ENCODE measurements around the gene RGL4.
"Not testable (repeated sequence)": the region's sequence is repeated elsewhere in the genome, so short reads cannot be mapped to it uniquely, and the experiment has no call there.

Gene RGL4

DNA sequence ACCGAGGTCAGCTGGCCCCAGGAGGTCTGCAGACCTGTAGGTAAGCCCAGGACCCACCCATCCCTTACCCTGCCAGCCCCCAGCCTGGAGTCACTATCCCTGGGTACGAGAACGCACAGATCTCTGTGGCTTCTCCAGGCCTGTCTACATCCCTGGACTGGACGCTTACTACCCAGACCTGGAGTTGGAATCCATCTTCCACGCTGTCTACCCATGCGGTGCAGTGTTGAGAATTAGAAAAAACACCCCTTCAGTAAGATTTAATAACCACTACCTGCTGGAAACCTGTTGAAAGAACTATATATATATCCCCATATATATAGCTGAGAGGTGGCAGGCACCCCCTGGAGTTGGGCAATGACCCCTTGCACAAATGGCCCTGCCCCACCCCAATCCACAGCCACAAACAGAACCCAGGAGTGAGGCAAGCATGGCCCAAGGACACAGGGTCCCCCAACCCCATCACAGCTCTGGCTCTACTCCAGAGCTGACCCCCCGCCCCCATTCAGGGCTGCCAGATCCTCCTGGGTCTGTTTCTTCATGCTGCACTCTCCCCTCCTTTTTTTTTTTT lies 17.7 kb upstream of the RGL4 start:
- Histone ChIP-seq H3K27ac (no peak overlapping the region), H3K4me2 (no peak overlapping the region), H3K36me3 (peaks cover 63% of the 10 kb centered on the region), H3K9me3 (no peaks in the 10 kb centered on the region; the same call in 1 of the 2 replicates), H4K20me1 (no peaks in the 10 kb centered on the region), H3K27me3 (no peaks in the 10 kb centered on the region), H3K4me3 (no peak overlapping the region), H3K9ac (no peak overlapping the region), H3K4me1 (peaks cover 23% of the 10 kb centered on the region)
- TF ChIP-seq Cebpa-rat (IDR thresholded peaks at IDR 0.05) = no peak

DNA sequence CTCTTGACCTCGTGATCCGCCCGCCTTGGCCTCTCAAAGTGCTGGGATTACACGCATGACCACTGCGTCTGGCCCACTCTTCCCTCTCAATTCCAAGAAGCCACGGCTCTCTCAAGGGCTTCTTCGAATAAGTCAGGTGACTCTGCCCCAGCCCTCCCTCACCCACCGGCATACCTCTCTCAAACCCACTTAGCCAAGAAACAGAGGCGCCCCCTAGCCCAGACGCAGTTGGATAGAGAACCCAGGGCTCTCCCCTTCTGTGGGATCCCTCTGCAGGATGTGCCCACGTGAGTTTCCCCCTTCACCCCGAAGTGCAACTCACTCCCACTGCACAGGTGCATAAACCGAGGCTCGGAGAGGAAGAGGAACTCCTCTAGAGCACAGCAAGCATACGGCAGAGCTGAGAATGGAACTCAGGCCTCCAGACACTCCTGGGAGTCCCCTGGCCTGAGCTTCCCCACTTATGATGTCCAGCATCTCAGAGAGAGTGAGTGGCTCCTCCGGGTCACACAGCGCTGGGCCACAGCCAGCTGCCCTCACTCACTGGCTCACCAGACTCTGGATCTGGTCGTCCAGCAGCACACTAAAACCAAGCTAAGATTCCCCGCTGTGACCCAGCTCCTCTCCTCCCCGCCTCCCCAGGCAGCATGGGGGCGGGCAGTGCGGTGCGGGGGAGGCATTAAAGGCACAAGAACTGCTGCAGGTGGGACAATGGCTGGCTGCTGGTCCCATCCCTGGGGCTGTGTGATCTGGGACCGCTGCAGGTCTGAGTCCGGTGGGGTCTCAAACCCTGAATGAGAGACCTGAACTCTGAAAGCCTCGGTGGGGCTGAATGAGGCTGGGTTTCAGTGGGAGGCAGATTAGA lies 16.8 kb upstream of the RGL4 start:
- H3K27me3 ChIP-seq = no peaks in the 10 kb centered on the region
- H3K4me3 ChIP-seq = no peak overlapping the region
- TF ChIP-seq Cebpa-rat (IDR thresholded peaks at IDR 0.05) = no peak
- no peaks in the 10 kb centered on the region; the same call in 1 of the 2 replicates for H3K9me3 ChIP-seq
- H3K27ac ChIP-seq = no peak overlapping the region
- no peak overlapping the region for H3K9ac ChIP-seq
- H3K4me2 ChIP-seq = no peak overlapping the region
- H3K36me3 ChIP-seq = peaks cover 60% of the 10 kb centered on the region
- H4K20me1 ChIP-seq = no peaks in the 10 kb centered on the region
- H3K4me1 ChIP-seq = peaks cover 23% of the 10 kb centered on the region

DNA sequence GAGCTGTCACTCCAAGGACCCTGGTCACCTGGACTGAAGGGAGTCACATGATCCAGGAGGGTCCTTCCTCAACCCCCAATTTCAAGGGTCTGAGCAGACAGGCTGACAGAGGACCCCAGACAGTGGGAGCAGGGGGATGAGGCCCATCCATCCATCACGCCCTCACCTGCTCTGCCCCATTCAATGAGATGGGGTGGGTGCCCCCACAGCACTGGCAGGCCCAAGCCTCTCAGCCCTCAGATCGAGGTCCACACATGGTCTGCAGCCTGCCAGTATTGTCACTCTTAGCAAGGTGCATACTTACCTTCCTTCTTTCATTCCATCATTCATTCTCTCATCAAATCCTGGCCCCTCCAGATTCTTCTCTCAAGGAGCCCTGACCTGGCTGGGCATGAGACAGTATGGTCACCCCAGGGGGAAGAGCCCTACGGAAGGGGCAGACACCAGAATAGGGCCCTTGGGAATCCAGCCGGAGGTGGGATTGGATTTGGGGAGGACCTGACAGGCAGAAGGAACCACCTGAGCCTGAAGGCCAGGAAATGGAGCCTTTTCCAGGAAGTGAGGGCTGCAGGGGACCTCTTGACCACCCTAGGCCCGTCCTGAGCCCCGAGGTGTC lies 15.8 kb upstream of the RGL4 start:
- not testable (repeated sequence) for H3K4me2 ChIP-seq, H3K9me3 ChIP-seq, H3K9ac ChIP-seq, H3K27me3 ChIP-seq, H4K20me1 ChIP-seq, H3K4me3 ChIP-seq
- Histone ChIP-seq H3K4me1 (peaks cover 27% of the 10 kb centered on the region), H3K36me3 (peaks cover 59% of the 10 kb centered on the region), H3K27ac (0 out of 2 replicates have a peak overlapping the region, but pooled peaks have one; percentile 53)

DNA sequence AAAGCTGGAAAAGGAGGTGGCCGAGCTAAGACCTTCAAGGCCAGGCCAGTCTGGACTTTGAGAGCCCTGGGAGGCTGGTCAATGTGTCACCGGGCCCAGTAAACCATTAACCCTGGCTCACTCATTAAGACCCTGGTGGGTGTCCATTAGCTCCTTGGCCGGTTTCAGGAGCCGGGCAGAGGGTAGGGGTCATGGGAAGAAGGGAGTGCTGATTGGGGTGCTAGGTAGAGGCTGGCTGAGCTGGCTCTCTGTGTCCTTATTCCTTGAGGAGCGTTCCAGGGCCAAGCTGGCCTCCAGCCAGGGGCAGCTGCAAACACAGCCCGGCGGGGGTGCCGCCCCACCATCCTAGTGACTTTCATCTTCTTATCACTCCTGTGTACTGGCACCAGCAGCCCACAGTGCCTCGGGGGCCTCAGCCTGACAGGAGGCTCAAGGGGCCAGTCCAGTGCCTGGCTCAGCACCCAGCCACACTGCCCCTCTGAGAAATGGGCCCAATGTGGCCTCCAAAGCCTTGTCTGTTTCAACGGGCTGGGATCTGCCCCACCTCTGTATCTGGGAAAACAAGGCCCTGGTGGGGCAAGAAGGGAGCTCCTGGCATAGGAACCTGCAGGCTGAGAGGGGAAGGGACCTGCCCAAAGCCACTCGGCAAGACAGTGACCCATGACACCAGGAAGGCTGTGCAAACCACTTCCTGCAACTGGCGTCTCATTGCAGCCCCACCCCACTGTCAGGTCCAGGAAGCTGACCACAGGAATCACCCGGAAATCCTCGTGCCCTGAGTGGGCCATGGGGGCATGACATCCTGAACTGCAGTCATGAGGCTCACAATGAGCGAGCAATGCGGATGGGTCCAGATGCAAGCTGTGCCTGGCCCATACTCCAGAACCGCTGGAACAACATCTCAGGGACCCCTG lies 15.1 kb upstream of the RGL4 start:
- H3K4me2 ChIP-seq = peak overlapping the region; percentile 60
- H3K36me3 ChIP-seq = peaks cover 59% of the 10 kb centered on the region
- H3K9me3 ChIP-seq = no peaks in the 10 kb centered on the region
- no peaks in the 10 kb centered on the region for H3K27me3 ChIP-seq
- H3K4me3 ChIP-seq = no peak overlapping the region
- peaks cover 29% of the 10 kb centered on the region for H3K4me1 ChIP-seq
- 0 out of 2 replicates have a peak overlapping the region, but pooled peaks have one; percentile 6 for H3K9ac ChIP-seq
- no peaks in the 10 kb centered on the region for H4K20me1 ChIP-seq
- peak overlapping the region; percentile 53 for H3K27ac ChIP-seq
- no peak for TF ChIP-seq Cebpa-rat (IDR thresholded peaks at IDR 0.05)

DNA sequence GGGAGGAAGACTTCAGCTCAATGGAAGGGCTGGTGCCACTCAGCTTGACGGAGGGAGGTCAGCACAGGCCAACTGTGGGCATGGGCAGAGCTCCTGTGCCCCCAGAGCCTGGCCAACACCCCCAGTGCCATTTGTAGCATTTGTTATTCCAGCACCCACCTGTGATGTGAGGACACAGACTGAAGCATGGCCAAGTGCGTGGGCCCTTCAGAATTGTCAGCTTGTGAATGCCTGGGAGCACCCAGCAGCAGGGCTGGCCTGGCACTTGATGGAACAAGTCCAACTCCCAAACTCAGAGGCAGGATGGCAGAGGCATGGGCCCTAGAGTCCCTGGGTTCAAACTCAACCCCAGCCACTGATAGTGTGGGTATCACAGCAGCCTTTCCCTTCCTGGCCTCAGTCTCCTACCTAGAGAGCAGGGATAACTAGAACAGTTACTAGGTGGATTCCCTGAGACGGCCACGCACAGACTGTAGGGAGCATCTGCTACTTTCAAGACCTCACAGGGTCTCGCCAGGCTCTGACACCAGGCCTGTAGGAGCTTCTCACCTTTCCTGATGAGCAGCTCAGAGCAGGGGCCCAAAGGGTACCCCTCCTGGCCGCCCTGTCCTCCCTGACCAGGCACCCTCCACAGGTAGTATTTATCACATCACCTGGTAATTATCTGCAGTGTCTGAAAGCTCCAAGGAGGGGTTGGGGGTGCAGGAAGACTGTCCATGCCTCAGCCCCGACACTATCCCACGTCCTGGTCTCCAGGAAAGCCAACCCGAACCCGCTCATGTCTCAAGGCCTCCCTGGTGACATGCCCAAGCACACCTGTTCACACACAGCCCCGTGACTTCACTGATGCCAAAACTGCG lies 13.7 kb upstream of the RGL4 start:
- Histone ChIP-seq H3K36me3 (peaks cover 69% of the 10 kb centered on the region), H3K4me1 (peaks cover 29% of the 10 kb centered on the region), H3K4me2 (peak overlapping the region; percentile 60)
- H3K27me3 ChIP-seq, H3K27ac ChIP-seq, H3K9me3 ChIP-seq, H4K20me1 ChIP-seq, H3K4me3 ChIP-seq, H3K9ac ChIP-seq: not testable (repeated sequence)

DNA sequence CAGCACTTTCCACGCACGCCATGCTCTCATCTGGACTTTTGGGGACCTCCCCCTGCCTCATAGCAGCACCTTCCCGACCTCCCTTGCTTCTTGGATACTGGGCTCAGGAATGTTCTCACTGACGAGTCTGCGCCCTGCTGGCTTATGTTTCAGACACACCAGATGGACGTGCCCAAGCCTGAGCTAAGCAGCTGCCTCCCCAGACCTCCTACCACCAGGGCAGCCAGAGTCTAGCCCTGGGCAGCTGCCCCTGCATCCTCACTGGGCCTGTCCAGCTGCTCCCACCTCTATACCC lies 13.2 kb upstream of the RGL4 start:
- TF ChIP-seq Cebpa-rat (IDR thresholded peaks at IDR 0.05) = no peak
- no peaks in the 10 kb centered on the region for H3K9me3 ChIP-seq
- no peaks in the 10 kb centered on the region for H4K20me1 ChIP-seq
- no peak overlapping the region for H3K4me2 ChIP-seq
- H3K9ac ChIP-seq = no peak overlapping the region
- no peaks in the 10 kb centered on the region for H3K27me3 ChIP-seq
- H3K27ac ChIP-seq = no peak overlapping the region
- peaks cover 29% of the 10 kb centered on the region for H3K4me1 ChIP-seq
- peaks cover 71% of the 10 kb centered on the region for H3K36me3 ChIP-seq
- H3K4me3 ChIP-seq = no peak overlapping the region

DNA sequence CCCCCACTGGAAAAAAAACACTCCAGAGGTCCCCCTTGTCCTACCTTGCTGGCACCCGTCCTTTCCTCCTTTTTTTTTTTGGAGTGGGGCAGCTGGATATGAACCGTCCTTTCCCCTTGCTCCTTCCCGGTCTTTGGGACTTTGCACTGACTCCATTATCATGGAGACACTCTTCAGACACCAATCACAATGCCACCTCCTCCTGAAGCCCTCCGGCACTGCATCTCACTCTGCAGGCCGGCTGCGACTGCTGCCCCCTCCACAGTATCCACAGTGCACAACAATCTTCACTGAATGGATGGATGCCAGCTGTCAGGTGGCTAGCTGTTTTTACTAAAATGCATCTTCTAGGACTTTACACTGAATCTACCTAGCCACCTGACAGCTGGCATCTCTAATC lies 12.7 kb upstream of the RGL4 start:
- TF ChIP-seq Cebpa-rat (IDR thresholded peaks at IDR 0.05) = no peak
- Histone ChIP-seq H3K36me3 (peaks cover 75% of the 10 kb centered on the region), H3K4me1 (peaks cover 33% of the 10 kb centered on the region), H3K27me3 (no peaks in the 10 kb centered on the region), H3K27ac (no peak overlapping the region), H3K9me3 (no peaks in the 10 kb centered on the region), H3K4me2 (no peak overlapping the region), H4K20me1 (no peaks in the 10 kb centered on the region), H3K4me3 (no peak overlapping the region), H3K9ac (no peak overlapping the region)

DNA sequence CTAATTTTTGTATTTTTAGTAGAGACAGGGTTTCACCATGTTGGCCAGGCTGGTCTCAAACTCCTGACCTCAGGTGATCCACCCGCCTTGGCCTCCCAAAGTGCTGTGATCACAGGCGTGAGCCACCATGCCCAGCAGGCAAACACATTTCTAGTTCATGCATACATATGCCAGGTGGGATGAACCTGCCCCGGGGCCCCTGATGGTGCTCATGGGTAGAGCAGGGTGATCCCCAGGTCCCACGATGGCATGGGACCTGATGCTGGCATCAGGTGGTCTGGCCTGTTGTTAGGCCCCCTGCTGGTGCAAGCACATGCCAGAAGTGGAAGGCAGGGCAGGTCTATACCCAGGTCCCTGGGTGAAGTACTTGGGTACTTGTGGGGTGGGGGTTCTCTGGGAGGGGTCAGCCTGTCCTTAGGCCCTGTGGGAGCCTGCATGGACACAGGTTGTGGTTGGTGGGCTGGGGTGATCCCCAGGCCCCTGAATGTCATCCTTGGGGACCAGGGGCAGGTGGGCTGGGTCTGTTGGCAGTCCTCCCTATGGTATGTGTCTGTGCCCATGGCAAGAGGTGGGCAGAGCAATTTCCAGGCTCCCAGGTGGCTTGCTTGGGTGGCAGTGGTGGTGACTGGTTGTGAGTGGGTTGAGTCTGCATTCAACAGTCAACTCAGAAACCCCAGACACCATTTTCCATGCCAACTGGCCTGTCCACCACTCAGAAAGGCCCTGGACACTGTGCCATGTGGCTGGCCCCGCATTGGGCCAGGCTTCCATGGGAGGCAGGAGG lies 9.6 kb upstream of the RGL4 start:
- H4K20me1 ChIP-seq = no peaks in the 10 kb centered on the region
- H3K4me2 ChIP-seq = no peak overlapping the region
- TF ChIP-seq Cebpa-rat (IDR thresholded peaks at IDR 0.05) = no peak

More for the DNA sequence above, 9.6 kb upstream of the RGL4 start:
- Histone ChIP-seq H3K4me1 (peaks cover 24% of the 10 kb centered on the region), H3K27me3 (no peaks in the 10 kb centered on the region), H3K9ac (no peak overlapping the region), H3K27ac (no peak overlapping the region), H3K36me3 (peaks cover 70% of the 10 kb centered on the region), H3K4me3 (no peak overlapping the region), H3K9me3 (no peaks in the 10 kb centered on the region)

Measured in BLaER1 (cell line).